ENCODE results near the gene PDE4D. TPM values are rescaled to one million over a fixed set of nuclear protein-coding genes. Genes with fewer than 3 reads are reported as not detected.
"Not testable (repeated sequence)": the region's sequence is repeated elsewhere in the genome, so short reads cannot be mapped to it uniquely, and the experiment has no call there.

Gene PDE4D
- total RNA-seq, 2 donors from 2014 or later, result 116 to 154 TPM

DNA sequence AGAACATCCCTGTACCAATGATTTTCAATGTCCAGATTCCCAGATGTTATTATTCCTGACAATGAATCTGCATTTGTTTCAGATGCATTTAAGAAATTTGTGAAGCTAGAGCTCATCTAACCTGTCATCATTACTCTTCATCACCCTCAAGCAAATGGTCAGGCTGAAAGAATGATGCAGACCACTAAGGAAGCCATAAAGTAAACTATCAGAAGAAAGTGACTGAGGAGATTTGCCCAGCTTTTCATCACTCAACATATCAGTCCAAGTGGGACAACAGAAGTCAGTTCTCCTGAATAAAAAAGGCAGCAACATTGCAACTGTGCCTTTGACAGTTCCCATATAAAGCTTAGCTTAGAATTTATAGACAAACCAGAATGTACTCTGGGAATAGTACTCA, 419.9 kb downstream of the PDE4D start:
- Mint-ChIP-seq H3K27me3 (ENCODE audit: low read depth) (peaks cover 5% of the 10 kb centered on the region), H3K4me1 (ENCODE audit: low read depth) (no peaks in the 10 kb centered on the region), H3K27ac (no peak overlapping the region), H3K36me3 (ENCODE audit: insufficient read depth in 2 of 2) (no peaks in the 10 kb centered on the region), H3K4me3 (no peak overlapping the region), H3K9me3 (peaks cover 0 to 3% of the 10 kb centered on the region in 2 donors)
- DNase-seq, result no peak
- ATAC-seq (replicated peaks in 1 of 2), result no peak

DNA sequence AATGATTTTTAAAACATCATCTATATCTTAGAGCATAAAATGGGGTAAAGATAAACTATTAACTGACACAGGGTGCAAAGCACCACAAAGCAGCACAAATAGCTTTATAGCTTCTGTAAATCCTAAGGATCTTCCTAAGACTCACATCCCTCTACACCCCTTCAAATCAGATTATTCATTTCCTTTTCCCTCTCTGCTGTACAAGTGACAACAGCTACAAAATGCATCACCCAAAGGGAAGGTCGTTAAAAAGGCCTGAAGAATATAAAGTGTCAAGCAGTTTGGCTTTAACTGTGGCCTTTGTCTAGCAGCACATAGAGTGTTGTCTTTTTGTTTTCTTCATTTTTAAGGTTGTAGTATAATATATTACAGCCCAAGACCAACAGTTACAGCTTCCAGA, 422.1 kb downstream of the PDE4D start:
- H3K27ac Mint-ChIP-seq, result no peak overlapping the region
- ATAC-seq (replicated peaks in 1 of 2), result no peak
- no peaks in the 10 kb centered on the region for H3K9me3 Mint-ChIP-seq
- DNase-seq, result no peak
- H3K27me3 Mint-ChIP-seq (ENCODE audit: low read depth), result no peaks in the 10 kb centered on the region
- no peak overlapping the region for H3K4me3 Mint-ChIP-seq
- H3K36me3 Mint-ChIP-seq (ENCODE audit: insufficient read depth in 2 of 2), result no peaks in the 10 kb centered on the region
- H3K4me1 Mint-ChIP-seq (ENCODE audit: low read depth), result no peaks in the 10 kb centered on the region

DNA sequence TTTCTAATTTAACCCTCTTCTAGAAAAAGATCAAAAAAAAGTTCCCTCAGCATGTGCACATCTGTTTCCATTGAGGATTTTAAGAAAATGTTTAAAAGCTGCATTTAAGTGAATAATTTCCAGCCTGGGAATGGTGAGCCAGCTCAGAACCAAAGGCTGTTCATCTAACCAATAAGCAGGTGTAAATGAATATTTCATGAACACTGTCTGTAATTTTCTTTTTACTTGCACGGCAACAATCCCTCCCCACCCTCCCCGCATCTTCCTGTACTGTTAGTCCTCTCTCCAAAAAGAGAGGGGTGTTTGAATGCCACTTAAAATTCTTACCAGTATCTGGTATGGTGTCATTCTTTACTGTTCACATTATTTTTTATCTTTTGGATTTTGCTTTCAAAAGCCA, 425.6 kb downstream of the PDE4D start:
- H3K27ac Mint-ChIP-seq, result no peak overlapping the region
- ATAC-seq (replicated peaks in 1 of 2), result no peak
- no peaks in the 10 kb centered on the region for H3K9me3 Mint-ChIP-seq
- H3K4me3 Mint-ChIP-seq, result no peak overlapping the region
- no peak for DNase-seq
- H3K27me3 Mint-ChIP-seq (ENCODE audit: low read depth), result no peaks in the 10 kb centered on the region
- no peaks in the 10 kb centered on the region for H3K4me1 Mint-ChIP-seq (ENCODE audit: low read depth)
- H3K36me3 Mint-ChIP-seq (ENCODE audit: insufficient read depth in 2 of 2), result no peaks in the 10 kb centered on the region

DNA sequence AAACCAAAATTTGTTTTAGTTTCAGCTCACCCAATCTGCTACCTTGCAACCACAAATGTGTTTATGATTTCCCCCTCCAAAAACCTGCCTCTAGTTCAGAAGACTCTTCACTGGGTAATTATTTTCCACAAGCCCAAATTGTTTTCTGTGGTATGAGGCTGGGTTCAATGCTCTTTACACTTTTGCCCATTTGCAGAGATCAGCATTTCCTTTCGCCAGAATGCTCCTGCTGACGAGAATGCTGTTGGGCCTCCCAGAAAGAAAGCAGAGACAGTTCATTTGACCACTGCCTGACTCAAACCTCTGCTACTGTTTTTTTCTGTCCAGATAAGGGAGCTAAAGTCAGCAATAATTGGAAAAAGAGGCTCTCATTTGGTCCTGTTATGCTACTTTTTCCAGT, 427.3 kb downstream of the PDE4D start:
- ATAC-seq (replicated peaks in 1 of 2), result no peak
- no peaks in the 10 kb centered on the region for H3K36me3 Mint-ChIP-seq (ENCODE audit: insufficient read depth in 2 of 2)
- no peak overlapping the region for H3K4me3 Mint-ChIP-seq
- H3K27me3 Mint-ChIP-seq (ENCODE audit: low read depth), result no peaks in the 10 kb centered on the region
- H3K4me1 Mint-ChIP-seq (ENCODE audit: low read depth), result no peaks in the 10 kb centered on the region
- no peaks in the 10 kb centered on the region for H3K9me3 Mint-ChIP-seq
- DNase-seq, result no peak
- no peak overlapping the region for H3K27ac Mint-ChIP-seq

DNA sequence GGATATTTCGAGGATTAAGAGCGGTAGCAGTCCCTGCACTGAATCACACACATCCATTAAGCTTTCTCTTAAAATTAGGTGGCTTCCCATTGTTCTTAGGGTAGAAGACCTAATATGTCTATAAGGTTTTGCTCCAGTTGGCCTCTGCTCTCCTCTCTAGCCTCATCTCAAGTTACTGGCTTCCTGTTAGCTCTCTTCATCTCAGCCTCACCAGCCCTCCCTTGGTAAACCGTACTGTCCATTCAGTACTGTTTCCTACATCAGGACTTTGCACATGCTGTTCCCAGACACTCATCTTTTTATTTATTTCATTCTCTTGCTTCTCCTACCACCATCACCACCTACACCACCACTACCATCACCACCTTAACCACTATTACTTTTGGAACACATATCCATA, 428.6 kb downstream of the PDE4D start:
- Mint-ChIP-seq H3K27me3 (ENCODE audit: low read depth) (no peaks in the 10 kb centered on the region), H3K36me3 (ENCODE audit: insufficient read depth in 2 of 2) (no peaks in the 10 kb centered on the region), H3K27ac (no peak overlapping the region), H3K4me1 (ENCODE audit: low read depth) (no peaks in the 10 kb centered on the region), H3K9me3 (no peaks in the 10 kb centered on the region), H3K4me3 (no peak overlapping the region)
- no peak for DNase-seq
- no peak for ATAC-seq (replicated peaks in 1 of 2)

DNA sequence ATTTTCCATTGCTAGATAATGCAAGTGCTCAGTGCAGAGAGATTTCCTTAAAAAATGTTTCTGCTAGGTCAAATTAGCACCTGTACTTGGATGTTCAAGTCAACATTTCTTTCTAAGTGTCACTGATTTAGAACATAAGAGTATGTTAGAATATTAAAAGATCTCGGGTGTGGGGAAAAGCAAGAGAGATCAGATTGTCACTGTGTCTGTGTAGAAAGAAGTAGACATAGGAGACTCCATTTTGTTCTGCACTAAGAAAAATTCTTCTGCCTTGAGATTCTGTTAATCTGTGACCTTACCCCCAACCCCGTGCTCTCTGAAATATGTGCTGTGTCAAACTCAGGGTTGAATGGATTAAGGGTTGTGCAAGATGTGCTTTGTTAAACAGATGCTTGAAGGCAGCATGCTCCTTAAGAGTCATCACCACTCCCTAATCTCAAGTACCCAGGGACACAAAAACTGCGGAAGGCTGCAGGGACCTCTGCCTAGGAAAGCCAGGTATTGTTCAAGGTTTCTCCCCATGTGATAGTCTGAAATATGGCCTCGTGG, 429.8 kb downstream of the PDE4D start:
- H3K36me3 Mint-ChIP-seq (ENCODE audit: insufficient read depth in 2 of 2); H3K27ac Mint-ChIP-seq; H3K4me1 Mint-ChIP-seq (ENCODE audit: low read depth); ATAC-seq (replicated peaks in 1 of 2); H3K27me3 Mint-ChIP-seq (ENCODE audit: low read depth); H3K4me3 Mint-ChIP-seq; H3K9me3 Mint-ChIP-seq; DNase-seq: not testable (repeated sequence)

DNA sequence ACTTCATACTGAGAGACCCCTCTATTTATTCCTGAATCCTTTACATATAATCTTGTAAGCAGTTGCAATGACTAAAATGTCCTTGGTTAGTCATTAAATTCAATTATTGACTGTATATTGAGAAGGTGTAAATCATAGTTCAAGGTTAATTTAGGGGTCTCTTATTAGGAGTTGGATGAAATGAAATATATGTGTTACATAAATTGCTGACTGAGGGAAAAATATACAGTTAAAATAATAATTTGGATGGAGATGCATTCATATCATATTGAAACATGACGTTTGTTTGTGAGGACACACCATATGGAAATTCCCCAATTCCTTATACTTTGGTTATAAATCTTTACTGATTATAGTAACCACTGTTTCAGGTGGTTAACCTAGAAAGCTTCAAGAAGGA, 430.6 kb downstream of the PDE4D start:
- Mint-ChIP-seq H3K36me3 (ENCODE audit: insufficient read depth in 2 of 2) (no peaks in the 10 kb centered on the region), H3K9me3 (no peaks in the 10 kb centered on the region), H3K4me3 (no peak overlapping the region), H3K27ac (no peak overlapping the region), H3K4me1 (ENCODE audit: low read depth) (no peaks in the 10 kb centered on the region), H3K27me3 (ENCODE audit: low read depth) (peaks cover 2% of the 10 kb centered on the region)
- ATAC-seq (replicated peaks in 1 of 2), result no peak
- no peak for DNase-seq

DNA sequence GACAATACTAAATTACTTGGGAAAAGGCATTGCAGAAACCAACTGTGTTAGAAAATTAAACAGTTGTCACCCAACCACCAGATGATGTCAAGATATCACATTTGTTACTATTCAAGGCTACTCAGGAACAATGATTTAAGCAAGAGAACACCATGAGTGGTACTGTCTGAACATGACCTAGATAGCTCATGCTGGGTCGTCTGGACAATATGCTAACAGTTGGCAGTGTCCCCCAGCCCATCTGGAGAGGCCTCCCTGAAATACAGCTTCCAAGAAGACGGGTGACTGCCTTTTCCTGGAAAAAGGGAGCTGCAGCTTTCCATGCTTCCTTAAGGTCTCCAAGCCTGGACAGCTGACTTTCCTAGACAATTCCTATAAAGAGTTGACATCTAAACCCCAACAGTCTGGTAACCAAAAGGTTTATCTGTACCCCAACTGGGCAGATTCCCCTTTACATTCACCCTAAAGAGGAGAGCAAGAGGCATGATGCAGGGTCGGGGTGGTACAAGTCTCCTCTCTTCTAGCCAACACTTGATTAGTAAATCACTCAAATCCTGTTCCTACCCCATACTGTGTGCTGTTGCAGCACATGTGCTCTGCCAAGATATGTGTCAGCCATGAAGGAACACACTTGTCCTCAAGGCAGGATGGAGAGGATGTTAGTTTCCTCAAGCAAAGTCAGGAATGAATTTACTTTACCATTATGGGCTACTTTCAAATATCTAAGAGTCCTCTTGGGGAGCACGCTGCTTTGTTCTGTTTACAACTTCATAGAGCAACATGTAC, 433.0 kb downstream of the PDE4D start:
- H3K4me3 Mint-ChIP-seq, result no peak overlapping the region
- ATAC-seq (replicated peaks in 1 of 2) (no peak), DNase-seq (no peak)
- H3K36me3 Mint-ChIP-seq (ENCODE audit: insufficient read depth in 2 of 2), result no peaks in the 10 kb centered on the region
- peaks cover 9% of the 10 kb centered on the region for H3K27me3 Mint-ChIP-seq (ENCODE audit: low read depth)
- peaks cover 2 to 3% of the 10 kb centered on the region in 2 donors for H3K9me3 Mint-ChIP-seq
- no peaks in the 10 kb centered on the region for H3K4me1 Mint-ChIP-seq (ENCODE audit: low read depth)
- no peak overlapping the region for H3K27ac Mint-ChIP-seq

DNA sequence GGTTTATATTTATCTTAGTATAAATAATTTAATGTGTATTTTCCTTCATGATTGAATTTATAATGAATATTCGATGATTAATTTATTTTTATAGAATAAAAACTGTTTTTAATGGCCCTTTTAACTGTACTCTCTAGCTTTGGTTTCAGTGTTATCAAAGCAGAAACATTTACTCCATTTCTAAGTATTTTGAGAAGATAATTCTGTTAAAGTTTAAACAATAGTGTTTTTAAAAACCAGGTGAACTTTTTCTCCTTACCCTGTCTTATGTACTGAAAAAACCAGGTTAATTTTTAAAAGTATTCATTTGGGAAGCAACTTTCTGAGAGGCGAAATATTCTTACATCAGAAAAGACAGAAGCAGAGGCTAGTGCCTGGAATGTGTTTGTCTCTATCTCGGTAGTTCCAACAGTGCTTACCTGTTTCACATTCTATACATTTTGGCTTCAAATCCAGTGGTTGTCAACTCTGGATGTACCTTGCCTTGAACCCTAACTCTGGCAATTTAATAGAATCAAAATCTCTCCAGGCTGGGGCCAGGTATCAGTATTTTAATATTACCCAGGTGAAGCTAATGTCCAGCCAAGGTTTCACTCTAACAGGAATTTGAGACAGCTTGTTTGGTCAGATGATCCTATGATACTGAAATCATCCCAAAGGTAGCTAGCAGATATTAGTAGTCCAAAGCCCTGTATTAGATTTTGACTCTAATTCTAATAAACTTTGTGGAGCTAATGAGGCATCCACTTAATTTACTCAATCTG, 434.4 kb downstream of the PDE4D start:
- DNase-seq (no peak), ATAC-seq (replicated peaks in 1 of 2) (no peak)
- Mint-ChIP-seq H3K27ac (no peak overlapping the region), H3K36me3 (ENCODE audit: insufficient read depth in 2 of 2) (no peaks in the 10 kb centered on the region), H3K4me3 (no peak overlapping the region), H3K9me3 (peaks cover 3 to 5% of the 10 kb centered on the region in 2 donors), H3K4me1 (ENCODE audit: low read depth) (no peaks in the 10 kb centered on the region), H3K27me3 (ENCODE audit: low read depth) (peaks cover 9% of the 10 kb centered on the region)

DNA sequence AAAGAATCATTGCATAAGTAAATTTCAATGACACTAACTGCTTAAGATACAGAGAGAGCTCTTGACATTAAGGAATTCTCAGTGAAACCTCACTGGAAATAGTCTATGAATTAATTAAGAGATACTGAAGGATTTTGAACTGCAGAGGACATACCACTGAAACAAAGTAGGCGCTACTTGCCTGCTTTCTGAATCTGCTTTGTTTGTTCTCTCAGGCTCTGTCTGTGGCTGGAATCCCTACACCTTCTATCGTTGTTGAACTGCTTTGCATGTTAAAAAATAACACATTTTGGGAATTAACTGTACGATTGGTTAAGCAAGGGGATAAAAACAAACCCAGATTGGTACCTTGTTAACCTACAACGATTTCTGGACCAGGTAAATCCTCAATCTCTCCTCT, 435.2 kb downstream of the PDE4D start:
- peaks cover 9% of the 10 kb centered on the region for H3K27me3 Mint-ChIP-seq (ENCODE audit: low read depth)
- no peak for DNase-seq
- no peak for ATAC-seq (replicated peaks in 1 of 2)
- H3K9me3 Mint-ChIP-seq, result peaks cover 3 to 5% of the 10 kb centered on the region in 2 donors
- H3K4me3 Mint-ChIP-seq, result no peak overlapping the region
- H3K36me3 Mint-ChIP-seq (ENCODE audit: insufficient read depth in 2 of 2), result no peaks in the 10 kb centered on the region
- no peak overlapping the region for H3K27ac Mint-ChIP-seq
- H3K4me1 Mint-ChIP-seq (ENCODE audit: low read depth), result no peaks in the 10 kb centered on the region

DNA sequence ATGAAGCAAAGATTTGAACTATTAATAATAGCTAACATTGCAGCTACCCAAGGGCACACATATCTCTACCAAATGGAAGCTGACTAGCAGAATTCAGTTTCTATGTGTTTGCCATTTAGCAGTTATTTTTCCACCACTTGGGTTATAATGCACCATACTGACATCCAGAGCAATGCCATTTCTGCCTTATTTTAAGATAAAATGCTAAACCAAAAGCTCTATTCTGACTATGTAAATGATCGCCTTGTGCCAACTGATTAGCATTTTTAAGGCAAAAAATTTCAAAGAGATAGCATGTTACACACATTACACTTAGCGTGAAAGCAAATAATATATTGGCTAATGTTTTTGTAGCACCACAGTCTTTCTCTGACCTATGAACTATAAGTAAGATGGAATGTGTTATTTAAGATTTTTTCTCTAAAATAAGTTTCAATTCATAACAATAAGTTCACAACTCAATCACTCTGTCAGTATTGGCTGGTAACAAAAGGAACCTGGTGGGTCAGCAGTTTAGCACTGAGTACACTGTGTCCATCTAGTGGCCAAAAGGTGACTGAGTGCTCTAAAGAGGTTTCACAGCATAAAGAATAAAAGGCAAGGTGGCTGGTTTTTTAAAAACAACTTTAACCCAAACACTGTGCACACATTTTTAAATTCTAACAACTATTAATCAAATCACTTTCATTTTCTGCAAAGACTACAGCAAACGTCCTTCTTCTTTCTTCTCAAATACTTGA, 443.5 kb downstream of the PDE4D start:
- DNase-seq, result no peak
- Mint-ChIP-seq H3K9me3 (peaks cover 0 to 3% of the 10 kb centered on the region in 2 donors), H3K27me3 (ENCODE audit: low read depth) (peaks cover 5% of the 10 kb centered on the region), H3K4me3 (no peak overlapping the region), H3K4me1 (ENCODE audit: low read depth) (no peaks in the 10 kb centered on the region), H3K36me3 (ENCODE audit: insufficient read depth in 2 of 2) (no peaks in the 10 kb centered on the region), H3K27ac (no peak overlapping the region)
- ATAC-seq (replicated peaks in 1 of 2), result no peak

DNA sequence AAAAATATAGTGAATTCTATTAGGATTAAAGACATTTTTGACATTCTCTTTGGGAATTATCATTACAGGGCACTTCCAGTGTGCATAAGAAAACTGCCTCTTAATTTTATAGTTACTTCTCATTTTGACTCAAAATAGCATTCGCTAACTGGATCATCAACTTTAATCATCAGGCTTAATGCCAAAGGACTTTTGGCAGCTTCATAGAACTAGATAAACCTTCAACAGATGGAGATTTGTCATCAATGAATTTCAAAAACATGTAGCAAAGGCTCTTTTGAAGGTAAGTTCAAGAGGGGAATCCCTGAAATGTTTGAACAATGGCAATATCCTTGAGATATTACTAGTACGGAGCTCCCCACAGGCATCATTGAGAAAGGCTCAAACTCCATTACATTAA, 447.2 kb downstream of the PDE4D start:
- Mint-ChIP-seq H3K9me3 (no peaks in the 10 kb centered on the region), H3K4me3 (no peak overlapping the region), H3K27me3 (ENCODE audit: low read depth) (peaks cover 5% of the 10 kb centered on the region), H3K4me1 (ENCODE audit: low read depth) (no peaks in the 10 kb centered on the region), H3K27ac (no peak overlapping the region), H3K36me3 (ENCODE audit: insufficient read depth in 2 of 2) (no peaks in the 10 kb centered on the region)
- DNase-seq, result no peak
- ATAC-seq (replicated peaks in 1 of 2), result no peak

DNA sequence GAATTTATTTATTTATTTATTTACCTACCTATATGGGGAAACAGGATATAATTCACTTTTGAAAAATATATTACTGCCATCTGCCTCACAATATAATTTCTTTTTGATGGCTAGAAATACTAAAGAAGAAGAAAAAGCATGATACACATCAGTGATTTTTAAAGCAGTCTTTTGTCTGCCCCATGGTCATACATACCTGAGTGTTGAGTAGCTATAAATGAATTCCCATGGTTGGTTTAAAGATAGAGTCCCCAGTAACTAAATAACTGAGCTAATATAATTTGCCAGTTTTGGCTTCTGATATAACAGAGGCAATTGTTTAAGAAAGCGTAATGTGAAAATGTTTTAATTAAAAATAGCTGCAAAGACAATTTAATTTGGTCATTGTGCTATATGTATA, 447.8 kb downstream of the PDE4D start:
- Mint-ChIP-seq H3K27me3 (ENCODE audit: low read depth) (peaks cover 5% of the 10 kb centered on the region), H3K27ac (no peak overlapping the region), H3K4me1 (ENCODE audit: low read depth) (no peaks in the 10 kb centered on the region), H3K9me3 (no peaks in the 10 kb centered on the region), H3K36me3 (ENCODE audit: insufficient read depth in 2 of 2) (no peaks in the 10 kb centered on the region), H3K4me3 (no peak overlapping the region)
- ATAC-seq (replicated peaks in 1 of 2) (no peak), DNase-seq (no peak)

Measured in activated T-cell treated with anti-CD3 and anti-CD28 coated beads, Interleukin-2, amount 50 U/mL, for 72 hours (primary cell).